Left hindlimb (tissue), 1 donor: ENCODE data around the gene PCSK6.
"Not testable (repeated sequence)": the region's sequence is repeated elsewhere in the genome, so short reads cannot be mapped to it uniquely, and the experiment has no call there.

ENCODE experiments used
- DNase-seq: peaks from one replicate; pipeline ENCODE4 v3.0.0-alpha.2; 2018

Gene PCSK6

GRCh38 chr15:101458908-101459578 is 30.5 kb downstream of the PCSK6 start:
- no peak for DNase-seq

- DNase-seq, result no peak
Measured at GRCh38 chr15:101458158-101458900, 31.2 kb downstream of the PCSK6 start.

GRCh38 chr15:101457696-101458095 is 31.8 kb downstream of the PCSK6 start:
- DNase-seq, result no peak

GRCh38 chr15:101456057-101456739 is 33.3 kb downstream of the PCSK6 start:
- no peak for DNase-seq

GRCh38 chr15:101455291-101456025 is 34.0 kb downstream of the PCSK6 start:
- no peak for DNase-seq

GRCh38 chr15:101454781-101455180 is 34.7 kb downstream of the PCSK6 start:
- not testable (repeated sequence) for DNase-seq

- no peak for DNase-seq
Measured at GRCh38 chr15:101454365-101454764, 35.1 kb downstream of the PCSK6 start.

- DNase-seq, result no peak
Measured at GRCh38 chr15:101453123-101454120, 36.1 kb downstream of the PCSK6 start.

- no peak for DNase-seq
Measured at GRCh38 chr15:101452572-101452971, 36.9 kb downstream of the PCSK6 start.

- DNase-seq, result no peak
Measured at GRCh38 chr15:101451846-101452245, 37.7 kb downstream of the PCSK6 start.

- peak; percentile 83 for DNase-seq
Measured at GRCh38 chr15:101451266-101451799, 38.2 kb downstream of the PCSK6 start.

GRCh38 chr15:101450403-101451265 is 38.9 kb downstream of the PCSK6 start:
- DNase-seq, result no peak

GRCh38 chr15:101449471-101450402 is 39.8 kb downstream of the PCSK6 start:
- DNase-seq, result no peak

GRCh38 chr15:101448336-101448735 is 41.2 kb downstream of the PCSK6 start:
- no peak for DNase-seq

- no peak for DNase-seq
Measured at GRCh38 chr15:101447561-101448071, 41.9 kb downstream of the PCSK6 start.

GRCh38 chr15:101447168-101447533 is 42.4 kb downstream of the PCSK6 start:
- DNase-seq, result no peak

GRCh38 chr15:101446518-101447167 is 42.9 kb downstream of the PCSK6 start:
- no peak for DNase-seq
